NOMO-1 treated with DMSO at 0.1 percent for 48 hours (cell line): ENCODE data around the gene SELENON.

Source experiments
- DNase-seq: peaks from one replicate; lab custom pipeline; 2025; ENCODE audit not compliant: unreplicated experiment; lab: John Stamatoyannopoulos, UW

SELENON gene

DNA sequence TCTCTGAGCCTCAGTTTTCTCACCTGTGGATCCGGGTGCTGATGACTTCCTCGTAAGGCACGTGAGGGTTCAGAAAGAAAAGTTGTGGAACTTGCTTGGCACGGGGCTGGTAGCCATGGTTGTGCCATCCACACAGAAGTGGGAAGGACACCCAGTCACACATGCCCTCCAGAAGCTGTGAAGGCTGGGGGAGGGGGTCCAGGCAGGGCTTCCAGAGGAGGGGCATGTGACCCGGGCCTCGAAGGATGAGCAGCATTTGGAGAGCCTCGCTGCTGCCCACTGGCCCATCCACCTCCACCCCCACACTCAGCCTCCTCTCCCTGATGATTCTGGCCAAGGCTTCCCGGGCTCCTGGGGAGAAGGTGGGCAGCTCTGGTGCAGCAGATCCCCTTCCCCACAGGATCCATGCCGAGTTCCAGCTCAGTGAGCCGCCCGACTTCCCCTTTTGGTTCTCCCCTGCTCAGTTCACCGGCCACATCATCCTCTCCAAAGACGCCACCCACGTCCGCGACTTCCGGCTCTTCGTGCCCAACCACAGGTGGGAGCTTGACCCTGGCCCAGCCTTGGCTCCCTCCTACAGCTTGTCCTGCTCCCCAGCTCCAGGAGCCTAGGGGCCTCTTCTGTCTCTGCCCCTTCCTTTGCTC is 9.4 kb downstream of the SELENON start:
- DNase-seq, result no peak

DNA sequence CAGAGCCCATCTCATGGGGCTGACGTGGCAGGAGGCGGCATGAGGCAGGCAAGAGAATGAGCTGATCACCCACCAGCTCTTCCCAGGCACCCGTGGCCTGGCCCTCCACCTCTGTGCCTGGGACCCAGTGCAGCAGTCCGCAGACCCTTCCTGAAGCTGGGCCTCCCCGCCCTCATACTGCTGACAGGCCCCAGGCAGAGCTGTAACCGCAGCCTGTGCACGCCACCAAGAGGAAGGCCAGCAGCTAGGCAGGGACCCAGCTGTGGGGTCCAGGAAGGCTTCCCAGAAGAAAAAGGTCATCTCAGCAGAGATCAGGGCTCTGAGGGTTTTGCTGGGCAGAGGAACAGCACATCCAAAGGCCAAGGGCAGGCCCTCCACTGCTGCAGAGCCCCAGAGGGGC is 9.9 kb downstream of the SELENON start:
- no peak for DNase-seq

DNA sequence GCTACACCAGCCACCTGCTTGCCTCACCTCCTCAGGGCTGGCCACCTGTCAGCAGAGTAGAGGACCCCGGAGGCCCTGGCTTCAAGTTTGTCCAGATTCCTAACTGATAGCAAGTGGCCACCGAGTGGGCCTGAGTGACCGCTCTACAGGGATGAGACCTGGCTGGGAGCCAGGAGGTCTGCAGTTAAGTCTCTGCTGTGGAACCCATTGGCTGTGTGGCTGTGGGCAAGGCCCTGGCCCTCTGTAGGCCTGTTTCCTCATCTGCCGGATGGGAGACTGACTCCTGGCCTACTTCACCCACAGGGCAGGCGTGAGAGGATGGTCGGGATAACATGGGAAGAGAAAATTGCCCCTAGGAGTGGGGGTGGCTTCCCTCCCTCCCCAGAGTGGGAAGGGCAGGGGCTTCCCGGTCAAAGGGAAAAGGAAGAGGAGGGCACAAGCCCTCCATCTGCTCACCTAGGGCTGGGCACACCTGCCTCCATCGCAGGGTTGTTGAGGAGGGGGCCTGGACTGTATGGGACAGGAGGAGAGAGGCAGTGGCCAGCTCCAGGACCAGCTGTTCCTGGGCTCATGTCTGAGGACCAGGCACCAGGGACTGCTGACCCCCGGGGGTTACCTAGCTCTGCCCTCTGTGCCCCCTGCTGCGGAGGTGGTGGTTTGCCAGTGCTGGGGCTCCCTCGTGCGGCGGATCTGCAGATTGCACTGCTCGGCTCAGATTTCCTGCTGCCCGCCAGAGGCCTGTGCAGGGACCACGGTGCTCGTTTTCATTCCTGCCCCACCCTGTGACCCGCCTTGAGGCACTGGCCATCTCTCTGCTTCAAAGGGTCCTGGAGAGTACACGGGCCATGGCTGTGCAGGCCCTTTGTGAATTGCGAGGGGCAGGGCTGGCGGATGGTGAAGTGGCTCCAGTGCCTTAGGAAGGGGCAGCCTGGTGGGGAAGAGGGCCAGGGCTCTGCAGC is 10.6 kb downstream of the SELENON start:
- peak; percentile 41 for DNase-seq

DNA sequence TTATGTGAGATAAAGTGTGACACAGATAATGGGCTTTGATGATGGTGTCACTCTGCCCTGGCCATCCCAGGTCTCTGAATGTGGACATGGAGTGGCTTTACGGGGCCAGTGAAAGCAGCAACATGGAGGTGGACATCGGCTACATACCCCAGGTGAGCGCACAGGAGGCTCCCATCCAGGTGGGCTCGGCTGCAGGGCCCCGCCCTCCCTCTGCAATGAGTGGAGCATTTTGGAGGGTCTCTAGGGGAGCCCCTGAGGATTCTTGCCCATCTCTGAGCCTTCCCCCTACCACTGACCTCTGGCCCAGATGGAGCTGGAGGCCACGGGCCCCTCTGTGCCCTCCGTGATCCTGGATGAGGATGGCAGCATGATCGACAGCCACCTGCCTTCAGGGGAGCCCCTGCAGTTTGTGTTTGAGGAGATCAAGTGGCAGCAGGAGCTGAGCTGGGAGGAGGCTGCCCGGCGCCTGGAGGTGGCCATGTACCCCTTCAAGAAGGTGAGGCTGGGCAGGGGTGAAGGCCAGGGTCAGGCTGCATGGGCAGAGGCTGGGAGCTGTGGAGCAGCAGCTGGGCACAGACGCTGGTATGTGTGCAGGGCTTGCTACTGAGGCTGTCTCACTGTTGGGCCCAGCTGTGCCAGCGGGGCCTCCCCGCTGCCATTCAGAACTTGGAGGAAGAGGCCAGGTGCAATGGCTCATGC is 11.5 kb downstream of the SELENON start:
- DNase-seq, result no peak

DNA sequence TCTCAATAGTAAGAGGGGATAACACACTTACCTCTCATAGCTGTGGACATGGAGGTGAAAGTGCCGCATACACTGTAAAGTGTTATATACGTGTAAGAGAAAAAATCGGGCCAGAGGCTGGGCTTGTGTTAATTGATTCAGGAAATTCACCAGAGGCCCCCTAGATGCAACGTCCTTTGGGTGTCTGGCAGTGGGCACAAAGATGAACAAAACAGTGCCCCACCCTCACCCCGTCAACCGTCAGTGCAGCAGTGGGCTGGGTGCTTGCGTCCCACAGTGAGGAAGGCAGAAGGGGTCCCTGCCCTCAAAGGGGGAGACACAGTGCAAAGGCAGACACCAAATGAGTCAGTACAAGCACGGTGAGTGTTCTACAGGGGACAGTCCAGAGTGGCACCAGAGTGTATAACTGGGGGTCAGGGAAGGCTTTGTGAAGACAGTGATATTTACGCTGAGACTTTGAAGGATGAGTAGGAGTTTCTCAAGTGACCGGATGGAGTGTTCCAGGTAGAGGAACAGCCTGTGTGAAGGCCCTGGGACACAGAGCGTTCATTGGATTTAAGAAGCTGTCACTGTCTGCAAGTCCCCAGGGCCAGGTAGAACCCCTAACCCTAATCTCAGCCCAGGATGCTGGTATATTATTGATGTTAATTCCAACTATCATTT is 13.2 kb downstream of the SELENON start:
- DNase-seq, result no peak

DNA sequence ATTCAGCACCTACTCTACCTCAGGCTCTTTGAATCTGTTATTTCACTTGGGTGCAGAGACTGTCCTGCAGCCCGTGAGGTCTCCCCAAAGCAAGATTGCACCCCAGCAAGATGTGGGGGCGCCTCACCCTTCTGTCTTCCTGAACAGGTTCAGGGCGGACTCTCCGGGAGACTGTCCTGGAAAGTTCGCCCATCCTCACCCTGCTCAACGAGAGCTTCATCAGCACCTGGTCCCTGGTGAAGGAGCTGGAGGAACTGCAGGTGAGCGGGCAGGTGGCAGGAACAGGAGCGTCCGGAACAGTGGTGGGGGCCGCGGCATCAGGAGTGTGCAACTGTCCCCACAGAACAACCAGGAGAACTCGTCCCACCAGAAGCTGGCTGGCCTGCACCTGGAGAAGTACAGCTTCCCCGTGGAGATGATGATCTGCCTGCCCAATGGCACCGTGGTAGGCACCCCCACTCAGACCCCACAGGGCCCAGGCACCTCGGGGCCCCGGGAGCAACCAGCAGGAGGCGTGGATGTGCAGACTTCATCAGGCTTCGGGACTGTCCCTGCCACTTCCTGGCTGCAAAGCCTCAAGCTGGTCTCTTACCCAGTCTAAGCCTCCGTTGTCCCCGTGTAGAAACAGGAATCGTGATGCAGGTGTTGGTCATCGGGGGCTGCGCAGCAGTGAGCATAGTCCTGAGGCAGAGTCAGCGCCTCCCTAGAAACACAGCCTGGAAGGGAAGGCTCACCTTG is 13.9 kb downstream of the SELENON start:
- no peak for DNase-seq

DNA sequence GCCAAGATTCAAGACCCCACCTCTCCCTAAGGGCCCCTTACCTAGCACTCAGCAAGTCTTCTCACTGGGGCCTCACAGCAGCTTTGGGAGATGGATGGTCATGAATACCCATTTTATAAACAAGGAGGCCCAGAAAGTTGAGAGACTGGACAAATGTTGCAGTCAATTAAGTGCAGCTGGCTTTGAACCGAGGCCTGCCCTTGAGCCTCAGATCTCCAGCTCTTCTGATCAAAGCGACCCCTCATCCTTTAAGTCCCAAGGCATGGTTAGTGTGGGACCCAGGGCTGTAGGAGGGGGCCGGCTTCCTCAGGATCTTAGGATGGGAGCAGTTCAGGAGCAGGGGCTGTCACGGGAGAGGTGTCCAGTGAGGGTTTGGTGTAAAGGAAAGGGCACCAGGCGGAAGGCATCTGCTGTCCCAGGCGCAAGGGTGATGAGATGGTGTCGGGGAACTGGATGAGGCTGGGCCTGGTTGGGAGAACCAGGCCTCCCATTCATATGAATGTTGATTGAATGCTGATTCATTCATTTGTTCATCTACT is 14.6 kb downstream of the SELENON start:
- no peak for DNase-seq

DNA sequence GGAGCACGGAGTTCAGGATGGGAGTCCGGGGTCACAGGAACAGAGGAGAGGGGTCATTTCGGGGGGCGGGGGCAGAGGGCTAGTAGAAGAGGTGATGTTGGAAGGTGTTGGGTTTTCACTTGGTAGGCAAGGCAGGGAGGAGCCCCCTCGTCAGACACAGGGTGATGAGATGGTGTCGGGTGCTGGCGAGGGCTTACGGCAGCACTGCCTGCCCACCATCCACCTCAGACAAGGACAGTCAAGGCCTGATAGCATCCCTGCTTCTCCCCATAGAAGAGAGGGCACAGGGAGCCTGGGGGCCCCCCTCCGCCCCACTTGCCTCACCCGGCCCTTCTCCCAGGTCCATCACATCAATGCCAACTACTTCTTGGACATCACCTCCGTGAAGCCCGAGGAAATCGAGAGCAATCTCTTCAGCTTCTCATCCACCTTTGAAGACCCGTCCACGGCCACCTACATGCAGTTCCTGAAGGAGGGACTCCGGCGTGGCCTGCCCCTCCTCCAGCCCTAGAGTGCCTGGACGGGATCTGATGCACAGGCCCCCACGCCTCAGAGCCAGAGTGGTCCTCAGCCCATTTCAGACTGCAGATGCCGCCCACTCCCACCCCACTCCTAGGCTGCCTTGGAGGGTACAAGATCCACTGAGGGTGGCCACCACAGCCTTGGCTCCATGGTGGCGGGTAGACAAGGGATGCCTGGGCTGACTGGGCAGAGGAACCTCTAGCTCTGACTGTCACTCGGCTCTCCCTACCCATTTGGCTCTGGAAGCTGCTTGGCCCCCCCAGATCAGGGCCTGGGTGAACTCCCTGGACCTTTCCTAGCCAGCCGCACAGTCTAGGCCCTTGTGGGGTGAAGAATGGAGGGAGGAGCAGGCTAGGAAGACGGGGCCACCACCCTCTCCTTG is 15.5 kb downstream of the SELENON start:
- DNase-seq, result no peak

DNA sequence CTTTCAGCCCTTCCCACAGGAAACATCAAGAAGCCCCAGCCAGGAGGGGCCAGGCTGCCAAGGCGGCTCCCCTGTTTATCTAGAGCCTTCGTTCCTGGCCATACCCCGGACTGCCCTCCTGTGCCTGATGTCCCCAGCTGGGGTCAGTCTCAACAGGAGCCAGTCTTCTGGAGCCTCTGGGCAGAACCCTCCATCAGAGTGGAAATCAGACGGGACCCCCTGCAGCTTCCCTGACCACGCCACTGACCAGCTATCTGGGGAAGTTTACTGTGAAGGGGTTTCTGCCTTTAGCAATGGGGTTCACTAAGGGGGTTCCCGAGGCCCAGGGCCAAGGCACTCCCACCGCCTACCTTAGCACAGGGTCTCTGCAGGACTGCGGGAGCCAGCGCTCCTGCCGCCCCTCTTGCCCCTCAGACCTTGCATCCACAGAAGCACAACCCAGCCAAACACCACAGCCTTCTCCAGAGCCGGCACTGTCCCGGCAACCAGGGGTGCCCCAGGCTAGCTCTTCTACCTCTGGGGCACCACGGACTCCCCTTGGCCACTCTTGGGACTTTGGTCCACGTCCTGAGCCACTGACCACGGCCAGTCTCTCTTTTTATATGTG is 16.2 kb downstream of the SELENON start:
- DNase-seq, result no peak

DNA sequence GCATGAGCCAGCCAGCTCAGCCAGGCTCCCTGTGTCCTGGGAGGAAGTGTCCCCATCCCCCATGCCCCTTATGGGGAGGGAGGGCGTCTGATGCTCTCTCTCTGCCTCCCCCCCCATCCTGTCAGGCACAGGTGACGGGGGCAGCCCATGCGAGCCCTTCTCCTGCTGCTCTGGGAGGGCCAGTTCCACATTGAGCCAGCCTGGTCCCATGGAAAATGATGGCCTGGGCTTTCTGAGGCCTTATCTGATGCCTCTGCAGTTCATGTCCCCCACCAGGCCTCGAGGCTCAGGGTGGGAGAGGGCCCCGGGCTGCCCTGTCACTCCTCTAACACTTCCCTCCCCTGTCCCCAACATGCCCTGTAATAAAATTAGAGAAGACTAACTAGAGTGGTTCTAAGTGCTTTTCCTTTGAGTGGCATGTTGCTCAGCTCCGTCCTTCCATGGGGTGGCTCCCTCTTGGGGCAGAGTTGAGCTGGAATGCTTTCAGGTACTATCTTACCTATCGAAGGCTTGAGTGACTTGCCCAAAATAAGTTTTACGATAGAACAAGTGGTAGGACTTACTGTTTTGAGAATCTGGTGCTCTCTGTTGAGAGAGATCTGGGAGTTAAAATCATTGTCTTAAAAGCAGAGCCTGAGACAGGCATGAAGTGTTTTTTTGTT is 18.0 kb downstream of the SELENON start:
- DNase-seq, result no peak

DNA sequence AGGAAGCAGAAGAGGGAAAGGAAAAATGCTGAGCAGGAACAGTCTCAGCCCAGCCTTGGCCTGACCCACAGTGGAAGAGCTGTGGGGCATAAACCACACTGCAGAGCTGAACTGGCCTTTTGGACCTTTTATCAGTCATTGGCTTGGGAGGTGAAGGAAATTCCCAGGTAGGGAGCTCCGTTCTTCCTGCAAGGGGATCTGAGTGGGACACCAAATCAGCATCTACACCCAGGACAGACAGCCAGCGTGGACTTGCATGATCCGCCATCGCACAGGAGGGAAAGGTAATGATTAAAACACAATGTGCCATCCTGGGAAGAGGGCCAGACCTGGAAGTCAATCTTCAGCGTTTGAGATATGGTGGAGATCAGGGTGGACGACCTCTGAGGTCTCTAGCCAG is 18.6 kb downstream of the SELENON start:
- no peak for DNase-seq

DNA sequence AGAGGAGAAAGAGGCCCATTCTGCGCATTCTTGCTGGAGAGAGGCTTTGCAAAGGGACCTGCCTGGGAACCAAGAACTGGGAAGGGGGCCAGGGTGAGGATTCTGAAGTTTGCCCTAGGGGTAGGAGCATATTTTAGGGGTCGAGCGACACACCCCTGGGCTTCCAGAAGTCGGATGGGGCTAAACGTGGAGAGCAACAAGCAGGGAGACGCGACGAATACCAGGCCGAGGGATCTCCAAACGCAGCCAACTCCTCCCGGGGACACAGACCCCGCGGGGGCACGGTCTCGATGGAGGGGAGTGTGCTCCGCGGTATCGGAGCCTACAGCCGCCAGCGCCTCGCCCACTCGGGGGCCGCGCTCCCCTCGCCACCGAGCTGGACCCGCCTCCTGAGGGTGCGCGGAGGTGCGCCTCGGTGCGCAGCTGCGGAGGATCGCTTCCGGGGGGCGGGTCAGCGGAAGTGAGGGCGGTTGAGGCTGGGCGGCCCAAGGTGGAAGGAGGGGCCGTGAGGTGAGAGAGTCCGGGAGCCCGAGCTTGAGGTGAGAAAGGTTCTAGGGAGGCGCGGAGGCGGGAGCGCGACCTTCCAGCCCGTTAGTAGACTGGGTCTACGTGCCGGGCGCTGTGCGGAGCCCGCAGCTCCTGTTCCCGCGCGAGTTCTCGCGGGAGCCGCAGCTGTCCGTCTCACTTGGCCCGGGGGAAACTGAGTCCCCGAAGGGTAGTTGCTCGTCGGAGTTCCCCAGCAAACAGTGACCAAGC is 19.7 kb downstream of the SELENON start, which contains the start of gene MTFR1L:
Gene MTFR1L, plus strand, starts transcription at position 464 of the 756 bp plus-strand sequence. CDS start 3,151 bp downstream, outside the sequence.
- DNase-seq, result peak; percentile 73

DNA sequence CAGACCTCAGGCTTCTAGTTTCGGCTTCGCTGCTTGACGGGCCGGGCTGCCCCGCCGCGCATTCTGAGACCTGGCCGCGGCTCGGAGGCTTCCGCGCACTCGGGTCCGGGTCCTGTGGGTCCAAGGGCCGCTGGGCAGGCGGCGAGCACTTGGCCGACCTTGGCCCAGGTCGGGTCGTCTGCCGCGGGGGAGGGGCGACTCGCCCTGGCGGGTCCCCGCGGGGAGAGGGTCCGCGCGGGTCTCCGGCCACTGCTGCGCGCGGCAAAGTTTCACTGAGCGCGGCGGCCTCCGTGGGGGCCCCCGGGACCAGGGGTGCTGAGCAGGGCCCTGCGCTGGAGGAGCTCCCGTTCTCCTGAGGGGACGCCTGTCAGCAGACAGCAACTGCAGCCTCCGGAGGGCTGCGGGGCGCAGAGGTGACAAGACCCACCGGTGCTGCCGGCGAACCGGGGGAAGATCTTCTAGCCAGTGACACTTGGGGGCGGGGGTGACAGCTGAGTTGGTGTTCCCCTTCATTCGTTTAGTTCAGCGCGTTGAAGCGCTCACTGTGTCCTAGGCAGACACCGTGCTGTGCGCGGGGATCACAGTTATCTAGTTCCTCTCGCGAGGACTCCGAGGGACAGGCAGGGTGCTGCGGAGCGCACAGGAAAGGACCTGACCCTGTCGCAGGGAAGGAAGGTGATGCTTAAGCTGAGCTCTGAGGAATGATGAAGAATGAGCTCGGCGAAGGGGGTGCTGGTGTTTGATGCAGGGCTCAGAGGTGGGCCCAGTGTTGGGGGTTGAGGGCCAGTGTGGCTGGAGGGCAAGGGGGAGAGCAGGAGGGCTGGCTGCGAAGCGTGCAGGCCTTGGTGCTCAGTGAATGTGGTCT is 20.5 kb downstream of the SELENON start:
- DNase-seq, result peak; percentile 66

DNA sequence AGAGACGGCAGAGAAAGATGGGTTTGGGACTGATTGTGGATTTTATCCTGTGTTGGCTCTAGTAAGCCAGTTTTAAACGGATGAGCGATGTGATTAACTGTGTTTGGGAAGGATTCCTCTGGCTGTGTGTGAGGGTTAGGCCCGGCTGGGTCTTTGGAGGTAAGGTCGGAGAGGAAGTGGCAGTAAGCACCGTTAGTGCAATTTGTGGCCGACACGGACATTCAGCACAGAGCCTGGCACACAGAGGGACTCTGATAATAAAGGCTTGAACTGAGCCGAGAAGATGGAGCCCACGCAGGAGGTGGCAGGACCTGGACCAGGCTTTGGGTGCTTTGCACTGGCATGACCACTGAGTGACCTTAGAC is 21.1 kb downstream of the SELENON start:
- peak; percentile 12 for DNase-seq

DNA sequence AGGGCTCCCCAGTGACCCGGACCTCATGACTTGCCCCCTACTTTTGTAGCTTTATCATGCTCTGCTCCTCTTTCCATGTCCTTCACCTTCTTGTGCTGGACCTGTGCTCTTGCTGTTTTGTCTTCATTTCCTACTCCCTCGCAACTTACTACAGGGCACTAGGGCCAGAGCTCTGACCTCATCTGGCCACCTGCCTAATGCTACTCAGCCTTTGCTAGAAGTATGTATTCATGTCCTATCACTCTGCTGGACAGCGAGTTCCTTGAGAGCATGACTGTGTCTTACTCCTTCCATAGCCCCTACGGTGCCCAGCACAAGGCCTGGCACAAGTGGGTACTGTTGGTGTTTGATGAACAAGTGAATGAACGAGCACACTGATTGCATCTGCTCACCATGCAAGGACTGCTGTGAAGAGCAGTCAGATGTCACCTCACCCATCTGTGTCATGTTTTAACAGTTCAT is 21.7 kb downstream of the SELENON start:
- DNase-seq, result no peak

DNA sequence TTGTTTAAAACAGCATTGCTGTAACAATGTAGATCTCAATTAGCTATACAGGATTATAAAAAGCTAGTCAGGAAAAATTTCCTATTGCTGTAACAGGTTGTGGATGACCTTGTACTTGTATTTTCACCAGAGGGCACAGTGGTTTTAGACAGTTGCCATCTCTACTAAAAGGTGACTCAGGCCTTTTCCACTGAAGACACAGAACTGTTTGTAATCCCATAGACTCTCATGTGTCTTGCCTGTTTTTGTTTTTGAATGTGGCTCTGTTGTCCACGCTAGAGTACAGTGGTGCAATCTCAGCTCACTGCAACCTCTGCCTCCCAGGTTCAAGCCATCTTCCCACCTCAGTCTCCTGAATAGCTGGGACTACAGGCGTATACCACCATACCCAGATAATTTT is 25.6 kb downstream of the SELENON start:
- no peak for DNase-seq
